Lower lobe of right lung (tissue), 2 donors: Measurements from ENCODE around the gene MAMDC2. TPM values are rescaled to one million over a fixed set of nuclear protein-coding genes. Genes with fewer than 3 reads are reported as not detected.

Source experiments
- ATAC-seq, 2 donors: fragments of 200-7000 bp; cut with Tn5 transposase; one replicate each; pipeline ENCODE4 v1.9.1; 2020 to 2022; ENCODE audit warnings: mild to moderate bottlenecking in 2 of 2, moderate library complexity in 2 of 2
- DNase-seq: peaks from one replicate; pipeline ENCODE4 v3.0.0-alpha.2; 2020
- H3K27ac ChIP-seq: fragments of 200-600 bp; one replicate; pipeline ENCODE4 v1.8.0; 2022
- H3K27me3 ChIP-seq: fragments of 200-600 bp; one replicate; pipeline ENCODE4 v1.8.0; 2022; ENCODE audit warnings: low read depth
- H3K36me3 ChIP-seq: fragments of 200-600 bp; one replicate; pipeline ENCODE4 v1.8.0; 2022; ENCODE audit warnings: mild to moderate bottlenecking
- H3K4me1 ChIP-seq: fragments of 200-600 bp; one replicate; pipeline ENCODE4 v1.8.0; 2022
- H3K4me3 ChIP-seq: fragments of 200-600 bp; one replicate; pipeline ENCODE4 v1.8.0; 2022; ENCODE audit warnings: mild to moderate bottlenecking
- H3K9me3 ChIP-seq: fragments of 200-600 bp; one replicate; pipeline ENCODE4 v1.8.0; 2022
- intact Hi-C: fragments of 100-400 bp; cut with DNase I; formaldehyde crosslinking; loops from one replicate; pipeline ENCODE4 v1.11.0; 2022
- total RNA-seq: library from RNA; stranded (reverse); fragmentation: NEBNext Ultra II Directional; extraction: Animal tissue kit (Norgen Biotek cat#: 25700); gene quantifications from one replicate; pipeline ENCODE4 v1.2.1, GENCODE V29; 2021
- TF ChIP-seq, protein P1 (sequence below): fragments of 200-600 bp; IDR thresholded peaks from one replicate; pipeline ENCODE4 v1.8.0; 2022; ENCODE audit warnings: antibody characterized with exemption, mild to moderate bottlenecking
- donor health status: DM: no; HTN: yes; CAD: no; lungs with severe emphysema.

The MAMDC2 gene
- total RNA-seq, 1 donor from 2014 or later, result 35.1 TPM

- no peaks in the 10 kb centered on the region for H3K36me3 ChIP-seq
- TF ChIP-seq, protein P1, sequence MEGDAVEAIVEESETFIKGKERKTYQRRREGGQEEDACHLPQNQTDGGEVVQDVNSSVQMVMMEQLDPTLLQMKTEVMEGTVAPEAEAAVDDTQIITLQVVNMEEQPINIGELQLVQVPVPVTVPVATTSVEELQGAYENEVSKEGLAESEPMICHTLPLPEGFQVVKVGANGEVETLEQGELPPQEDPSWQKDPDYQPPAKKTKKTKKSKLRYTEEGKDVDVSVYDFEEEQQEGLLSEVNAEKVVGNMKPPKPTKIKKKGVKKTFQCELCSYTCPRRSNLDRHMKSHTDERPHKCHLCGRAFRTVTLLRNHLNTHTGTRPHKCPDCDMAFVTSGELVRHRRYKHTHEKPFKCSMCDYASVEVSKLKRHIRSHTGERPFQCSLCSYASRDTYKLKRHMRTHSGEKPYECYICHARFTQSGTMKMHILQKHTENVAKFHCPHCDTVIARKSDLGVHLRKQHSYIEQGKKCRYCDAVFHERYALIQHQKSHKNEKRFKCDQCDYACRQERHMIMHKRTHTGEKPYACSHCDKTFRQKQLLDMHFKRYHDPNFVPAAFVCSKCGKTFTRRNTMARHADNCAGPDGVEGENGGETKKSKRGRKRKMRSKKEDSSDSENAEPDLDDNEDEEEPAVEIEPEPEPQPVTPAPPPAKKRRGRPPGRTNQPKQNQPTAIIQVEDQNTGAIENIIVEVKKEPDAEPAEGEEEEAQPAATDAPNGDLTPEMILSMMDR, result no peak
- H3K27me3 ChIP-seq, result no peaks in the 10 kb centered on the region
- no peak overlapping the region for H3K4me3 ChIP-seq
- ATAC-seq, result no peak
- no peak overlapping the region for H3K27ac ChIP-seq
- no peaks in the 10 kb centered on the region for H3K9me3 ChIP-seq
- no peak for DNase-seq
- no peaks in the 10 kb centered on the region for H3K4me1 ChIP-seq
- intact Hi-C loops, result no loop called here
These were observed 22.6 kb upstream of the MAMDC2 start for GRCh38 chr9:70020991-70021571.

- Histone ChIP-seq H3K27me3 (no peaks in the 10 kb centered on the region), H3K4me1 (no peaks in the 10 kb centered on the region), H3K9me3 (no peaks in the 10 kb centered on the region), H3K36me3 (no peaks in the 10 kb centered on the region), H3K27ac (no peak overlapping the region), H3K4me3 (no peak overlapping the region)
- ATAC-seq, result no peak
- TF ChIP-seq, protein P1, result no peak
- no peak for DNase-seq
- intact Hi-C loops, result no loop called here
These were observed 15.4 kb upstream of the MAMDC2 start for GRCh38 chr9:70028287-70028686.

DNA sequence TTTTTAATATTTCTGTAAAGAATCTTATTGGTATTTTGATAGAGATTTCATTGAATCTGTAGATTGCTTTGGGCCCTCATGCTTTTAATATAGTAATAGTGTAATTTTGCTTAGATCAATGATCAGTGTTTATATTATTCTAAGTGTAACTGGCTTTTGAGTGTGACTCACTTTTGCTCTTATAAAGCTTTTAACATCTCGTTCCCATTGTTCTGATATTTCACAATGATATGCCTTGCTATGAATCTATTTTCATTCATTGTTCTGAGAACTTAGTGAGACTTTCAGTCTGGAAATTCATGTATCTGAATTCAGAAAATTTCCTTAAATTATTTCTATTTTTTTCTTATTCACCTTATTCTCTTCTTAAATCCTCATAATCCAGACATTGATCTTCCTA, 13.5 kb upstream of the MAMDC2 start:
- TF ChIP-seq, protein P1, result no peak
- Histone ChIP-seq H3K36me3 (no peaks in the 10 kb centered on the region), H3K27ac (no peak overlapping the region), H3K27me3 (no peaks in the 10 kb centered on the region), H3K4me1 (no peaks in the 10 kb centered on the region), H3K4me3 (no peak overlapping the region), H3K9me3 (no peaks in the 10 kb centered on the region)
- DNase-seq, result no peak
- intact Hi-C loops, result no loop called here
- ATAC-seq, result no peak

GRCh38 chr9:70031141-70031545, 12.5 kb upstream of the MAMDC2 start:
- ATAC-seq (no peak), DNase-seq (no peak)
- intact Hi-C loops, result no loop called here

GRCh38 chr9:70034271-70034711, 9.4 kb upstream of the MAMDC2 start:
- DNase-seq (no peak), ATAC-seq (no peak)
- Histone ChIP-seq H3K9me3 (no peaks in the 10 kb centered on the region), H3K27ac (no peak overlapping the region), H3K4me1 (no peaks in the 10 kb centered on the region), H3K4me3 (no peak overlapping the region), H3K27me3 (no peaks in the 10 kb centered on the region), H3K36me3 (no peaks in the 10 kb centered on the region)
- TF ChIP-seq, protein P1, result no peak
- intact Hi-C loops, result no loop called here

More at GRCh38 chr9:70031141-70031545, 12.5 kb upstream of the MAMDC2 start:
- Histone ChIP-seq H3K27me3 (no peaks in the 10 kb centered on the region), H3K4me1 (no peaks in the 10 kb centered on the region), H3K36me3 (no peaks in the 10 kb centered on the region), H3K9me3 (no peaks in the 10 kb centered on the region), H3K27ac (no peak overlapping the region), H3K4me3 (no peak overlapping the region)
- TF ChIP-seq, protein P1, result no peak
